Mesendoderm (in vitro differentiated cells): Measurements from ENCODE around the gene PTPRD.

ENCODE experiments used
- DNase-seq: peaks from one replicate; pipeline ENCODE4 v3.0.0; 2013
- H2AK5ac ChIP-seq: 2 replicates; pipeline ENCODE4 v1.6.1; 2013; ENCODE audit warnings: low read length, inconsistent platforms
- H2BK120ac ChIP-seq: 2 replicates; pipeline ENCODE4 v1.6.1; 2013; ENCODE audit warnings: low read depth, mild to moderate bottlenecking, low read length, moderate library complexity, mixed read lengths
- H2BK15ac ChIP-seq: replicated peaks from 2 replicates; pipeline ENCODE4 v1.6.1; 2013; ENCODE audit warnings: low read depth, mild to moderate bottlenecking, moderate library complexity
- H2BK5ac ChIP-seq: 2 replicates; pipeline ENCODE4 v1.6.1; 2013; ENCODE audit warnings: low read length, inconsistent platforms
- H3K18ac ChIP-seq: 2 replicates; pipeline ENCODE4 v1.6.1; 2013; ENCODE audit warnings: mild to moderate bottlenecking, low read length, mixed read lengths
- H3K23ac ChIP-seq: one replicate; pipeline ENCODE4 v1.6.1; 2013; ENCODE audit warnings: low read length
- H3K27ac ChIP-seq: 2 replicates; pipeline ENCODE4 v1.5.1; 2013; ENCODE audit warnings: low read depth, mild to moderate bottlenecking, inconsistent platforms, low read length, moderate library complexity
- H3K27me3 ChIP-seq: 2 replicates; pipeline ENCODE4 v1.6.1; 2013; ENCODE audit warnings: low read length, control low read depth, mild to moderate bottlenecking, inconsistent platforms; ENCODE audit not compliant: insufficient read depth, poor library complexity
- H3K36me3 ChIP-seq: 2 replicates; pipeline ENCODE4 v1.6.1; 2013; ENCODE audit warnings: low read length, inconsistent platforms; ENCODE audit not compliant: control insufficient read depth, insufficient read depth
- H3K4ac ChIP-seq: one replicate; pipeline ENCODE4 v1.6.1; 2013; ENCODE audit warnings: low read depth, mild to moderate bottlenecking, low read length, moderate library complexity
- H3K4me1 ChIP-seq: 2 replicates; pipeline ENCODE4 v1.6.1; 2013; ENCODE audit warnings: low read depth, low read length, inconsistent platforms; ENCODE audit not compliant: control insufficient read depth
- H3K4me2 ChIP-seq: 2 replicates; pipeline ENCODE4 v1.6.1; 2013; ENCODE audit warnings: low read length
- H3K4me3 ChIP-seq: 2 replicates; pipeline ENCODE4 v1.5.1; 2013; ENCODE audit warnings: mild to moderate bottlenecking, low read length
- H3K56ac ChIP-seq: one replicate; pipeline ENCODE4 v1.6.1; 2013; ENCODE audit warnings: low read length
- H3K79me1 ChIP-seq: 2 replicates; pipeline ENCODE4 v1.6.1; 2013; ENCODE audit warnings: low read length, inconsistent platforms
- H3K79me2 ChIP-seq: 2 replicates; pipeline ENCODE4 v1.6.1; 2013; ENCODE audit warnings: mild to moderate bottlenecking, low read length; ENCODE audit not compliant: control insufficient read depth, insufficient read depth
- H3K9ac ChIP-seq: 2 replicates; pipeline ENCODE4 v1.6.1; 2013; ENCODE audit warnings: low read length, inconsistent platforms
- H4K5ac ChIP-seq: one replicate; pipeline ENCODE4 v1.6.1; 2013; ENCODE audit warnings: low read length
- H4K8ac ChIP-seq: one replicate; pipeline ENCODE4 v1.6.1; 2013; ENCODE audit warnings: low read depth, mild to moderate bottlenecking, control low read depth, low read length, moderate library complexity
- WGBS: extraction: QIAGEN DNeasy Blood & Tissue Kit; methylation state at CpG from one replicate; pipeline ENCODE4 v1.1.7; 2013; ENCODE audit warnings: low lambda C conversion rate, missing lambda C conversion rate; ENCODE audit not compliant: insufficient coverage; ENCODE audit errors: extremely low coverage; 5-methylcytosine and 5-hydroxymethylcytosine counted together

The PTPRD gene

GRCh38 chr9:9783711-9784110, 829.1 kb downstream of the PTPRD start:
- no peak overlapping the region for H4K8ac ChIP-seq

GRCh38 chr9:9783211-9783610, 829.6 kb downstream of the PTPRD start:
- Histone ChIP-seq H3K56ac (no peak overlapping the region), H4K5ac (no peak overlapping the region), H3K4ac (no peak overlapping the region), H2BK15ac (no peak overlapping the region), H3K79me2 (no peaks in the 10 kb centered on the region), H3K79me1 (no peaks in the 10 kb centered on the region), H3K9ac (no peak overlapping the region), H3K4me1 (no peaks in the 10 kb centered on the region), H3K27me3 (no peaks in the 10 kb centered on the region), H3K23ac (no peak overlapping the region), H3K36me3 (no peaks in the 10 kb centered on the region), H3K18ac (no peak overlapping the region), H2BK5ac (no peak overlapping the region), H2BK120ac (no peak overlapping the region), H3K4me3 (no peak overlapping the region), H2AK5ac (no peak overlapping the region), H4K8ac (no peak overlapping the region), H3K4me2 (no peak overlapping the region), H3K27ac (no peak overlapping the region)
- DNase-seq: no peak
- WGBS: no CpG with 5 or more reads among the region's 2 CpGs

More at GRCh38 chr9:9783711-9784110, 829.1 kb downstream of the PTPRD start:
- no peak overlapping the region for H3K27ac ChIP-seq
- H3K4me3 ChIP-seq: no peak overlapping the region
- no peak overlapping the region for H2AK5ac ChIP-seq
- no peak overlapping the region for H3K4ac ChIP-seq
- H3K18ac ChIP-seq: no peak overlapping the region
- WGBS: no CpG with 5 or more reads among the region's 4 CpGs
- H3K4me2 ChIP-seq: no peak overlapping the region
- H3K79me2 ChIP-seq: no peaks in the 10 kb centered on the region
- no peak overlapping the region for H4K5ac ChIP-seq
- no peaks in the 10 kb centered on the region for H3K4me1 ChIP-seq
- no peak overlapping the region for H2BK120ac ChIP-seq
- no peaks in the 10 kb centered on the region for H3K79me1 ChIP-seq
- no peaks in the 10 kb centered on the region for H3K27me3 ChIP-seq
- H3K56ac ChIP-seq: no peak overlapping the region
- no peak overlapping the region for H3K9ac ChIP-seq
- H3K23ac ChIP-seq: no peak overlapping the region
- H2BK5ac ChIP-seq: no peak overlapping the region
- H2BK15ac ChIP-seq: no peak overlapping the region
- no peaks in the 10 kb centered on the region for H3K36me3 ChIP-seq
- DNase-seq: no peak

- no peak overlapping the region for H3K4me3 ChIP-seq
- no peak overlapping the region for H3K4ac ChIP-seq
- H3K23ac ChIP-seq: no peak overlapping the region
- no peak overlapping the region for H4K8ac ChIP-seq
- no peak overlapping the region for H3K27ac ChIP-seq
- no peak overlapping the region for H3K4me2 ChIP-seq
- H4K5ac ChIP-seq: no peak overlapping the region
- H2BK5ac ChIP-seq: no peak overlapping the region
- H3K27me3 ChIP-seq: no peaks in the 10 kb centered on the region
- no peaks in the 10 kb centered on the region for H3K79me1 ChIP-seq
- no CpG with 5 or more reads among the region's 6 CpGs for WGBS
- H2BK15ac ChIP-seq: no peak overlapping the region
- H3K79me2 ChIP-seq: no peaks in the 10 kb centered on the region
- H3K18ac ChIP-seq: no peak overlapping the region
- no peak overlapping the region for H2AK5ac ChIP-seq
- H3K56ac ChIP-seq: no peak overlapping the region
- no peak overlapping the region for H2BK120ac ChIP-seq
- H3K4me1 ChIP-seq: no peaks in the 10 kb centered on the region
- H3K9ac ChIP-seq: no peak overlapping the region
- no peaks in the 10 kb centered on the region for H3K36me3 ChIP-seq
- no peak for DNase-seq
These were observed 834.5 kb downstream of the PTPRD start for GRCh38 chr9:9778293-9778692.

- H3K27ac ChIP-seq: no peak overlapping the region
These were observed 838.3 kb downstream of the PTPRD start for GRCh38 chr9:9774471-9774870.

GRCh38 chr9:9771314-9771713, 841.5 kb downstream of the PTPRD start:
- Histone ChIP-seq H3K9ac (no peak overlapping the region), H3K4ac (no peak overlapping the region), H2AK5ac (no peak overlapping the region), H3K4me3 (no peak overlapping the region), H3K4me1 (no peaks in the 10 kb centered on the region), H3K79me1 (no peaks in the 10 kb centered on the region), H3K79me2 (no peaks in the 10 kb centered on the region), H3K4me2 (no peak overlapping the region), H3K27me3 (no peaks in the 10 kb centered on the region), H3K23ac (no peak overlapping the region), H3K56ac (no peak overlapping the region), H4K8ac (no peak overlapping the region), H3K36me3 (no peaks in the 10 kb centered on the region), H2BK120ac (no peak overlapping the region), H2BK5ac (no peak overlapping the region), H3K27ac (no peak overlapping the region), H2BK15ac (no peak overlapping the region), H3K18ac (no peak overlapping the region), H4K5ac (no peak overlapping the region)
- DNase-seq: no peak
- WGBS: no CpG with 5 or more reads among the region's 3 CpGs

More at GRCh38 chr9:9774471-9774870, 838.3 kb downstream of the PTPRD start:
- no peak overlapping the region for H3K4ac ChIP-seq
- no peaks in the 10 kb centered on the region for H3K27me3 ChIP-seq
- no peak overlapping the region for H4K8ac ChIP-seq
- H2BK120ac ChIP-seq: no peak overlapping the region
- no peak overlapping the region for H3K56ac ChIP-seq
- H3K79me1 ChIP-seq: no peaks in the 10 kb centered on the region
- H2BK5ac ChIP-seq: no peak overlapping the region
- H3K4me1 ChIP-seq: no peaks in the 10 kb centered on the region
- no peak for DNase-seq
- WGBS: no CpG with 5 or more reads among the region's 2 CpGs
- H3K36me3 ChIP-seq: no peaks in the 10 kb centered on the region
- H3K4me2 ChIP-seq: no peak overlapping the region
- H2BK15ac ChIP-seq: no peak overlapping the region
- H3K4me3 ChIP-seq: no peak overlapping the region
- H3K9ac ChIP-seq: no peak overlapping the region
- H3K79me2 ChIP-seq: no peaks in the 10 kb centered on the region
- no peak overlapping the region for H3K23ac ChIP-seq
- H3K18ac ChIP-seq: no peak overlapping the region
- no peak overlapping the region for H2AK5ac ChIP-seq
- no peak overlapping the region for H4K5ac ChIP-seq

- no CpG with 5 or more reads among the region's 2 CpGs for WGBS
- Histone ChIP-seq H4K8ac (no peak overlapping the region), H2BK5ac (no peak overlapping the region), H4K5ac (no peak overlapping the region), H3K36me3 (no peaks in the 10 kb centered on the region), H3K4me2 (no peak overlapping the region), H3K79me1 (no peaks in the 10 kb centered on the region), H3K4me3 (no peak overlapping the region), H3K27me3 (no peaks in the 10 kb centered on the region), H3K4ac (no peak overlapping the region), H2BK120ac (no peak overlapping the region), H3K27ac (no peak overlapping the region), H3K9ac (no peak overlapping the region), H3K79me2 (no peaks in the 10 kb centered on the region), H3K4me1 (no peaks in the 10 kb centered on the region), H2AK5ac (no peak overlapping the region), H2BK15ac (no peak overlapping the region), H3K23ac (no peak overlapping the region), H3K56ac (no peak overlapping the region), H3K18ac (no peak overlapping the region)
- no peak for DNase-seq
These were observed 848.0 kb downstream of the PTPRD start for GRCh38 chr9:9764821-9765220.
